ENCODE data around the gene SPEF2.

SPEF2 gene

GRCh38 chr5:35707659-35708058 is 90.0 kb downstream of the SPEF2 start:
- DNase-seq (ENCODE audit: low spot score), result no peak

GRCh38 chr5:35709688-35710087 is 92.0 kb downstream of the SPEF2 start:
- no peak for DNase-seq (ENCODE audit: low spot score)

GRCh38 chr5:35717718-35718117 is 100.1 kb downstream of the SPEF2 start:
- no peak for DNase-seq (ENCODE audit: low spot score)

DNA sequence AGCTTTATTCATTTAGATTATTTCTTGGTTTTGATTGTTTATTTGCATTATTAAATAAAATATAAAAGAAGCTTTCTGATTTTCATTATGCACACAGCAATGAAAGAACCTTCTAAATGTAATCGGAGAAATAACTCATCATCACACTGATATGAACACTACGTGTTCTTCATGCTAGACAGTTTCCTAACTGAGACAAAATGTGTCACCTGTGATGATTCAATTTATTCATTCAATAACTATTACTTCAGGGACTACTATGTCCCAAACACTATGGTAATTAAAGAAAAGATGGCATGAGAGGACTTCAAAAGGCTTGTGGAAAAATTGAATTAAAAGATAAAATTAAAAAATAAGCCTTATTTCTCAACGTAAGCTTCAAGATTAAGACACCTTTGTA is 118.1 kb downstream of the SPEF2 start:
- no peak for DNase-seq (ENCODE audit: low spot score)

- no peak for DNase-seq (ENCODE audit: low spot score)
Measured at GRCh38 chr5:35736280-35736679, 118.6 kb downstream of the SPEF2 start.

DNA sequence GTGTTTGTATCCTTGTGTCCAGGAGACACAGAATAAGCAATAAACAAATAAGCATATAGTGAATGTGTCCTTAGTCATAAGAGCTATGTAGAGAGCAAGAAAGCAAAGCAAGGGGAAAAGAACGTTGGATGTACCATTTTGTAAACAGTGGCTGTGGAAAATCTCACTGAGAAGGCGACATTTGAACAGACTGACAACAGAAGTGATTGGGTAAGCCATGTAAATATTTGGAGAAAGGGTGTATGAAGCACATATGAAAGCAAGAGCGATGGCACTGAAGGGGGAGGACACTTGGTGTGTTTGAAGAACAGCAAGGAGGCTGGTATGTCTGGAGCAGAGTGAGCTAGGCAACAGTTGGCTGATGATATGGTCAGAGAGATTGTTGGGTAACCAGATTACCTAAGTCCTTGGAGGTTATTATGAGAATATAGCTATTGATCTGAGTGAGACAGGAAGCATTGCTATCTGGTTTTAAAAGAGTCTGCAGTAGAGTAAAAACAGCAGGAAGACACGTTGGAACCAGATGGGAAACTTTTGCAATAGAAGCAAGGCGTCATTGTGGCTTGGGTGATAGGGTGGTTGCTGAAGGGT is 123.6 kb downstream of the SPEF2 start:
- DNase-seq (ENCODE audit: low spot score), result no peak

- no peak for DNase-seq (ENCODE audit: low spot score)
Measured at GRCh38 chr5:35741971-35742370, 124.3 kb downstream of the SPEF2 start.

- no peak for DNase-seq (ENCODE audit: low spot score)
Measured at GRCh38 chr5:35743644-35744043, 126.0 kb downstream of the SPEF2 start.

- DNase-seq (ENCODE audit: low spot score), result no peak
Measured at GRCh38 chr5:35745193-35745592, 127.5 kb downstream of the SPEF2 start.

DNA sequence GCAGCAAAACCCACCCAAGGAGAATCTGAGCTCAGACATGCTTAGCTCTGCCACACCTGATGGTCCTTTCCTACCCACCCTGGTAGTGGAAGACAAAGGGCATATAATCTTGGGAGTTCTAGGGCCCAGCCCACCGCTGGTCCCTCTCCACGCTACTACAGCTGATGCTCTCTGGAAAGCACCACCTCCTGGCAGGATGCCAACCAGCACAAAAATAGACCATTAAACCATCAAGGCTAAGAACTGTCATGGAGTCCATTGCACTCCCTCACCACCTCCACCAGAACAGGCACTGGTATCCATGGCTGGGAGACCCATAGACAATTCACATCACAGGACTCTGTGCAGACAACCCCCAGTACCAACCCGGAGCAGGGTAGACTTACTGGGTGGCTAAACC is 128.0 kb downstream of the SPEF2 start:
- no peak for DNase-seq (ENCODE audit: low spot score)

DNA sequence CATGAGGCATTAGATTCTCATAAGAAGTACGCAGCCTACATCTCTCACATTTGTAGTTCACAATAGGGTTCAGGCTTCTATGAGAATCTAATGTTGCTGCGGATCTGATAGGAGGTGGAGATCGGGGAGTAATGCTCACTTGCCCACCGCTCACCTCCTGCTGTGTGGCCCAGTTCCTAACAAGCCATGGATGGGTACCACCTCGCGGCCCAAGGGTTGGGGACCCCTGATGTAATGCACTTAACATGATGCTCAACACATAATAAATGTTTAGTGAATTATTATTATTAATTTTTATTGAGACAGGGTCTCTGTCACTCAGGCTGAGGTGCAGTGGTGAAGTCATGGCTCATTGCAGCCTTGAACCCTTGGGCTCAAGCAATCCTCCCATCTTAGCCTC is 134.3 kb downstream of the SPEF2 start:
- DNase-seq (ENCODE audit: low spot score), result no peak

GRCh38 chr5:35753500-35753899 is 135.8 kb downstream of the SPEF2 start:
- no peak for DNase-seq (ENCODE audit: low spot score)

DNA sequence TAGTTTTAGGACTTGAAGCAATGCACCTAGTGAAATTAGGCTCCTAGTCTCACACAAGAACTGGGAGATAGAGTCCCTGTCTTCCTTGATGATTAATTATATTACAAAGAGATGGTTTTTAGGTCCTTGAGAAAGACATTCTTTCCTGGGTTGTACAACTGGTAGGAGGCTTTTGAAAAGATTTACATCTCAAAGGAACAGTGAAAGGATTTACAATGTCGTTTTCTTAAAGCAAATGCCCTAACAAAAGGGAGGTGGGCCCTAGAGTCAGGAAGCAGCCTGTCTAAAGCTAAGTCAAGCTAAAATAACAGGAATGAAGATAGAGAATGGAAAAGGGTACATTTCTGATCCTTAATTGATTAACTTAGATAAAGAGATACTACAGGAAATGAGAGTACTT is 136.8 kb downstream of the SPEF2 start:
- DNase-seq (ENCODE audit: low spot score), result no peak

DNA sequence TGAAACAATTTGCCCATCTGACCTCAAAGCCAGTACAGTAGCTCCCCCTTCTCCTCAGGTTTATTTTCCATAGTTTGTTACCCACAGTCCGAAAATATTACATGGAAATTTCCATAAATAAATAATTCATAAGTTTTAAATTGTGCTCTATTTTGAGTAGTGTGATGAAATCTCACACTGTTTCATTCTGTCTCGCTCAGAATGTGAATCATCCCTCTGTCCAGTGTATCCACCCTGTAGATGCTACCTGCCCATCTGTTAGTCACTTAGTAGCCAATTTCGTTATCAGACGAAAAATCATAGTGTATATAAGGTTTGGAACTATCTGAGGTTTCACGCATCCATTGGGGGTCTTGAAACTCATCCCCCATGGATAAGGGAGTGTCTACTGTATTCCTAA is 138.3 kb downstream of the SPEF2 start:
- no peak for DNase-seq (ENCODE audit: low spot score)

DNA sequence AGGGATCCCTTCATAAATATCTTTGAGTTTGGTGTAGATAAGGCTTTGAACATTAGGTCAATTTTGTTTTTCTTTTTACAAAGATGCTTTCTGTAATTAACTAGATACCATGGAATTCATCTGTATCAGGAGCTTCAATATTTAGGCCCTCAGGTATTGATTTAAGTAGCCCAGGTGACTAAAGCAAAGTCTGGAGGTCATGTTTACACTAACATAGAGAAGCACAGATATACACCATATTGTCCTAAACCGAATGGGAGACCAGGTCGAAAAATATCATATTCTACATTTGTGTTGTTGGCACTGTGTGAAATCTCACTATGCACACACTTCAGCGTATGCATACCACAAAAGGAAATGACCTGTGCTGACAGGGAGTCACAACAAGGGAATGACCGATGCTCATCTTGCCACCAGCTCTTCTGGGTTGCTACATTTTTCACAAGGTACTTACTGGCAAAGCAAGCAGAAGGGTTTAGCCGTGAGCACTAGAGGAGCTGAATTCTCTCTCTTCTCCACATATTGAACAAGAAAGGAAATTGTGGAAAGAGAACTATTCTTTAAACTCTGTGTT is 140.6 kb downstream of the SPEF2 start:
- no peak for DNase-seq (ENCODE audit: low spot score)

- no peak for DNase-seq (ENCODE audit: low spot score)
Measured at GRCh38 chr5:35761541-35761940, 143.9 kb downstream of the SPEF2 start.

DNA sequence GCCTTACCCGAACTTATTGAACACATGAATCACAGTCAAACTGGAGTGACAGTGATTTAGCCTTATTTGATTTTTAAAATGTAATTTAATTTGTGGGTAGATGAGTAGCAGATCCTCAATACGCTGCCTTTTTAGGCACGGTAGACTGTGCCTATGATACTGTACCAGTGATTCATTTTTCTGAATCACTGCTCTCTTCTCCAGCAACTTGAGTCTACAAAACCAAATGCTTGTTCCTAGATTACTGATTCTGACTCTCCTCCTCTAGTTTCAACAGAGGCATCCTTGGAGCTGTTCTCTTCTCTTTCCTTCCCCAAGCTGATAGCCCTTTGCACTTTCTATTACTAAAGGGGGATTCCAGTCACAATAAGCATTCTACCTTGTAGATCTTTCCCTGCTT is 144.7 kb downstream of the SPEF2 start:
- no peak for DNase-seq (ENCODE audit: low spot score)

- DNase-seq (ENCODE audit: low spot score), result no peak
Measured at GRCh38 chr5:35765921-35766320, 148.3 kb downstream of the SPEF2 start.

DNA sequence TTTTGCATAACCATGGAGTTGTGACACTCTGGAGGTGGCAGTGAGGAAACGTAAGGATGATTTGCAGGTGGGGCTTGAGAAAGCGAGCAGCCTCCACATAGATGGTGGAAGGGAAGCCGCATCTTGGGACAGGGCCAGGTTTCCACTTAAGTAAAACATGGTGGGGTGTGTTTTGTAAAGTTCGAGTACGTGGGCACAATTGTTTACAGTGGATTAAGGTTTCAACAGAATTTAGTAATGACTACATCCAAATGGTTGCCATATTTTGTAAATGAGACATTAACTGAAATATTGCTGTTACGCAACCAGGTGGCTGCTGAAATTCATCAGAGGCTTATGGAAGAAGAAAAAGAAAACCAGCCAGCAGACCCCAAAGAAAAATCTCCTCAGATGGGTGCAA is 153.6 kb downstream of the SPEF2 start:
- no peak for DNase-seq (ENCODE audit: low spot score)

DNA sequence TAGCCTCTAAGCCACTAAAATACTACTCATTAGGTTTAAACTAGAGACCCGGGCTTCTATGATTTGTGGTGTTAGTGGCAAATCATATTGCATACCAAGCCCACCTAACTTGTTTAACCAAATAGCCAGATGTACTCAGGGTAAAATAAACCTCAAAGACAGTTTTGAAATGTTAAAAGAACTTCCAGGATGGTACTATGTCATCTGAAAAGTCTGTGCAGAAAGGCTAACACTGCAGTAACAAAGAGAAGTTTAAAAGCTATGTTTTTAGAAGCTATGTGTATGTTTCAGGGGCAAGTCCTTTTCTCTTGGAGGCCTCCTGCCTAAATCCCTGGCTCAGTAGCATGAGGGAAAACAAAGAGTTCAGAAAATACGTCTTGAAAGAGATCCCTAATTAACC is 154.2 kb downstream of the SPEF2 start:
- DNase-seq (ENCODE audit: low spot score), result no peak

GRCh38 chr5:35773967-35774366 is 156.3 kb downstream of the SPEF2 start:
- no peak for DNase-seq (ENCODE audit: low spot score)

- no peak for DNase-seq (ENCODE audit: low spot score)
Measured at GRCh38 chr5:35776757-35777156, 159.1 kb downstream of the SPEF2 start.

DNA sequence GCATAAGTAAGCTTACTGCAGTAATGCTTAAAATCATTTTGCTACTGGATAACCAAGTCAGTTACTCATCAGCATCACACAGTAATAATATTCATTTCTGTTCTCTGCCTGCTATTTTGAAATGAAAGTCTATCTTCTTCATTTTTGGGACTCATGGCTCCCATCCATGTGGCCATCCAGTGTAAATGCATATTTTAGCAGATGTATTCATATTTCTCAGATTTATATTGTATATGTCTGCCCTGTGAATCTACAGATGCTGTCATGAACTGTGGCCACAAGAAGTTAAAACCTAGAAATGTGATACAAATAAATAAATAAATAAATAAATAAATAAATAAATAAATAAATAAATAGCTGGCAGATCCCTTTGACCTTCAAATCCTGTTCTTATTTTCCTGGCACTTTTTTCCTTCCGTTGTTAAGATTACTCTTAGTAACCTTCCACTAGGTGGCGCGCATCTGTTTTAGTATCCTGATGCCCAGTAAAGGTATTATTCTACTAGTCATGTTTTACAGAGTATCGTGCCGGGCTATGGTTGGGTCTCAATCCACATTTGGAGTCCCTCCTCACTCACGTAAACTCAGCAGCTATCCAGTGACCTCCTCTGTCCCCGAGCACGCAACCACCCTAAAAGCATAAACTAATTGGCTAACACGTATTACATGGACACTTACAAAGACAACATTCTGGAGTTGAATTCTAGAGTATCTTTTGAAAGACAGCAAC is 159.9 kb downstream of the SPEF2 start:
- peak; percentile 85 for DNase-seq (ENCODE audit: low spot score)

- DNase-seq (ENCODE audit: low spot score), result no peak
Measured at GRCh38 chr5:35778259-35778769, 160.7 kb downstream of the SPEF2 start.

Measured in pons (tissue), 1 donor.